ENCODE data around the gene TMEM101.
"Not testable (repeated sequence)": the region's sequence is repeated elsewhere in the genome, so short reads cannot be mapped to it uniquely, and the experiment has no call there.

The TMEM101 gene

DNA sequence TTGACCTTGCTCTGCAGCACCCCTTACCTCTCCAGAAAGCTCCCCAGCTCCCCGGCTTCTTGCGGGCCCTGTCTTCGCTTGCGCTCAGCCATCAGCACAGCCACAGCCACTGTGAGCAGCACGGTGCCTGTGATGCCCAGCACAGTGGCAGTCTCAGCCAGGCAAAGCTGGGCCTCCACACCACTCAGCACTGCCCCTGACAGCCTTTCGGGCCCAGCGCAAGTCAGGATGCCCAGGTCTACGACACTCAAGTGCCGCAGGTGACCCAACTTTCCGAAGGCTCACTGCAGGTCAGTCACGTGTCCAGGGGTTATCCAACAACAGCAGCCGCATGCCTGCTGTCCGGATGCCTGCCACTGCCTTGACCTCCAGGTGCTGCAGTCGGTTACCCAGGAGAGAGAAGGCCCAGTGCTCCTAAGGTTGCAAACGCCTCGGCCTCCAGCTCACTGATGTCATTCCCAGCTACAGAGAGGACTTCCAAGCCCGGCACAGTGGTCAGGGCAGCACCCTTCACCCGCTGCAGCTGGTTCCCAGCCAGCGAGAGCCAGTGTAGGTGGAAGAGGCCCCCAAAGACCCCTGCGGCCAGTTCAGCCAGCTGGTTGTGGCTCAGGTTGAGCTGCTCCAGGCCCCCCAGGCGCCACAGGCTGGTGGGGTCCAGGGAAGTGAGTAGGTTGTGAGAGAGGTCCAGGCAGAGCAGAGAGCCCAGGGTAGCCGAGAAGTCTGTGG lies 8.9 kb upstream of the TMEM101 start:
- no peak for DNase-seq

DNA sequence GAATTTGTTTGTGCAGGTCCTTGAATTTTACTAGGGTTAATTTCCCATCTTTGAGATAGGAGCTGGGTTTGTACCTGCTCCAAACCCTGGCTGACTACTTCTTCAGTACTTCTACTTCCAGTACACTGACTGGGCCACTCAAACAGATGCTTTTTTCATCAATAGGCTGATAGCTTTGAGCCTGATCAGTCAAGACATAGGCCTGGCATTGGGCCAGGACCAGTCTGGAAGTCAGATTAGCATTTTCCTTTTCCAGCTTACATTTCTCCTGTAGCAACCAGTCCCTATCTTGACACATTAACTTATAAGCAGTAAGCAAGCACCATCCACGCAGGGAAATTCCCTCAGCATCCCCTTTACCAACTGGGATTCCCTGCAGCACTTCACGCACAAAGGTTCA lies 7.5 kb upstream of the TMEM101 start:
- no peak for DNase-seq

DNA sequence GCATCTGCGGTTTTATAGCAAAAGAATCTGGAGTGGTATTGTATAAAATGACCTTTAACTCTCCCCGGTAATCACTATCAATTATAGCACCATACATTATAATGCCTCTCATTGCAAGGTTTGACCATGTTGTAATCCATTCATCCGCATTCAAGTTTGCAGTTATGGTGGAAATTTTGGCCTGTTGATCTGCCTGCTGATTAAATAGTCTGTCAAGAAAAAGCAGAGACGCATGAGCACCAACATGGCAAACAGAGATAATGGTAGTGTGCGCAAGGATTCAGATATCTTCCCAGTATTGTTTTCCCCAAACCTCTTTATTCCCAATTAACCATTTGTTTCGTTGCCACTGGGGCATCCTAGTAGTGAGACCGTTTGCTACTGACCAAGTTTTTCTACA lies 6.5 kb upstream of the TMEM101 start:
- DNase-seq, result not testable (repeated sequence)

DNA sequence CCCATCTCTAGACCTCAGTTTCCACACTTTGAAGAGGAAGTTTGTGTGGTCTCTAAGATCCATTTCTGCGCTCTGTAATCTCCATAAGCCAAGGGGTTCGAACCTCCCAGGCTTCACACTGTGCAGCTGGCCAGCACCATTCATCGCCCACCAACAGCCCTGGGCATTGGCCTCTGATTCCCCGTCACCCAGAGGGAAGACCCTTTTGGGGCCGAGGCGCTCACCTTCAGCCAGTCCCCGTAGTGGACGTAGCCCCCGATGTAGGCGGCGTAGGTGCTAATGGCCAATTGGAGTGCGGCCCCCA lies 678 bp downstream of the TMEM101 start:
- DNase-seq, result no peak

DNA sequence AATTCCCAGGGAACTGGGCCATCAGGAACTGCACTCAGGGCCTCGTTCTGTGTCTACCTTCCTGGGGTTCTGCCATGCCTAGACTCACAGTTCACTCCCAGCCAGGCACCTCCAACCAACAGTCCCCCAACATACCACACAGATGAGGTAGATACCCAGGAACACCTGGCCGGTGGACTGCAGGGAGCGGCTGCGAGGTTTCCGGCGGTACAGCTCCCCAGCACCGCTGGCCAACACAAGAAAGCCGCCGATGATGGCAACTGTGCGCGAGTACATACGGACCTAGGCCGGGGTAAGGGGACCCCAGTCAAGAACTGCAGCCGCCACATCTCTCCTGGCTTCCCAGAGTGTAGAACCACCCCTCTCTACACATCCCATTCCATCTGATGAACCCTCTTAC lies 1.9 kb downstream of the TMEM101 start:
- DNase-seq, result no peak

DNA sequence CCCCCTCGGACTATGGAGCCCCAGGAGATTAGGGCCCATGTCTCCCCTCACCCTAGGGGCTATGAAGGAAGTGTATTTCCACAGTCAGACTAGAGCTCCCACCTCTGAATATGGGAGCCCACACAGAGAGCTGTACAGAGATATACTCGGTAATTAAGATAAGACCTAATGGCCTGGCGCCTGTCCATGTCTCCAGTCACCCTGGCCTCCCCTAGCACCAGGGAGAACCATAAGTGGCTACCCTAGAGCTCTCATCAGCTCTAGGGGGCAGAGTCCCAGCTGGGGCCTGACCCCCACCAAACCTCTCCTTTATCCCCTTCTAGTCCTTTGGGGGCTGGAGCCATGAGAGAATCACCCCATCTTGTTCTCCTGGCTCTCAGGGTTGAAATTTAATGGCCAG lies 2.4 kb downstream of the TMEM101 start:
- DNase-seq, result no peak

DNA sequence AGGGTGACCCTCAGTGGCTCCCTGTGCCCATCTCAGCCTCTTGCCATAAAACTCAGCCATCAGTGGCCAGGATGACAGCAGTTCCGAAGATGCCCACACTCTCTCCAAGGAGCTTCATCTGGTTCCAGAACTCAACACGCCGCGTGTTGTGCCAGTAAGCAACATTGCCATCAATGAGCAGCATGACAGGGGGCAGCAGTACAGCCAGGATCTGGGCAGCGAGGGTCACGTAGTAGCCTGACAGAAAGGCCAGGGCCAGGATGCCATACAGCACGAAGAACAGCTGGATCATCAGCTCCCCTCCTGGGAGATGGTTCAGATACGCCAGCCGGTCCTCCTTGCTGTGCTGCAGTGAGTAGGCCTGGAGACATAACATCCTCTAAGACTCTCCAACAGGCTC lies 2.9 kb downstream of the TMEM101 start:
- DNase-seq, result no peak

DNA sequence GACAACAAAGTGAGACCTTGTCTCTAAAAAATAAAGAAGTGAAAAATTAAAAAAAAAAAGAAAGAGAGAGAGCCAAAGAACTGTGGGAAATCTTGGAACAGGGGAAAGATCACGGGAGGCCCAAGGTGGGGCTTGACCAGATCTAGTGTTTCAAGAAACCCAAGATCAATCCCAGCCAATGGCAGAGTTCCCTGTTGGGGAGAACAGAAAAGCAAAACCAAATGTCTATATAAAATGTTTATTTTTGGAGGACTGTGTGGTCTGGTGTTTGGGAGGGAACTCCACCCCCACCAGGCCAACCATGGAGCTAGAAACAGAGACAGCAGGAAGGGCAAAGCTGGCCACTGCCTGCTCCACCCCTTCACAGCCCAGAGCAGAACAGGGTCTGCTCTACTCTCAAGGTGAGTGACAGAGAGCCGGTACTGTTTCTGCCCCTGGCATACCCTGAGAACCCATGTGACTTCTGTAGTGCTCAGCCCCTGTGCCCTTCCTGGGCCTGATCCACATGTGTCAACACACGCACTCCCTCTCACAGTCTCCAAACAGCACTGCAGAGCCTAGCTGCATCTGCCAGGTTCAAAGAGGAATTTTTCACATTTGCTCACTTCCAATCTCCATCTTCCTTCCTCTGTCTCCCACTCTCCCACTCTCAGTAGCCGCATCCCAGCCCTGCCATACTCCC lies 3.7 kb downstream of the TMEM101 start:
- DNase-seq, result no peak

DNA sequence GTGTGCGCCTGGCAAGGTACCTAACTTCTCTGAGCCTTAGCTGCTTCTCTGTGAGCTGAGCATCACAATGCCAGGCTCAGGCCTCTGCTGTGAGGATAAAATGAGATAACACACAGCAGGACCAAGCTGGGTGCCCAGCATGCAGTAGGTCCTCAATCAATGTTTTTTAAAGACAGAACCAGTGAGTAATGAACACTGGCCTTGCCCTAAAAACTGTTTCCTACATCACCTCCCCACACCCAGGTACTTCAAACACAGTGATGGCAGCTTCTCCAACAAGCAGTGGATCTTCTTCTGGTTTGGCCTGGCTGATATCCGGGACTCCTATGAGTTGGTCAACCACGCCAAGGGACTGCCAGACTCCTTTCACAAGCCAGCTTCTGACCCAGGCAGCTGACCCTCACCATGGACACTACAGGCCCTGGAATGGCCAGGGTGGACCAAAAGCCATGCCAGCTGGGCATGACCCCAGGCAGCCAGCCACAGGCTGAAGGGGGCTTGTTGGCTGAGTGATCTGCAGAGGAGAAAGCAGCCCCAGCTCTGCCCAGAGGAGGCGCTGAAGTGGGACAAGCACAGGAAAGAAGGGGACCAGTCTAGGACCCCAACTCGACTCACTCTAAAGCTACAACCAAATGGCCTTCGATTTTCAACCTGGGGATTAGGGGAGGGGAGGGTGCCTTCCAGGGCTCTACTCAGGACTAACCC lies 6.4 kb downstream of the TMEM101 start:
- DNase-seq, result no peak

DNA sequence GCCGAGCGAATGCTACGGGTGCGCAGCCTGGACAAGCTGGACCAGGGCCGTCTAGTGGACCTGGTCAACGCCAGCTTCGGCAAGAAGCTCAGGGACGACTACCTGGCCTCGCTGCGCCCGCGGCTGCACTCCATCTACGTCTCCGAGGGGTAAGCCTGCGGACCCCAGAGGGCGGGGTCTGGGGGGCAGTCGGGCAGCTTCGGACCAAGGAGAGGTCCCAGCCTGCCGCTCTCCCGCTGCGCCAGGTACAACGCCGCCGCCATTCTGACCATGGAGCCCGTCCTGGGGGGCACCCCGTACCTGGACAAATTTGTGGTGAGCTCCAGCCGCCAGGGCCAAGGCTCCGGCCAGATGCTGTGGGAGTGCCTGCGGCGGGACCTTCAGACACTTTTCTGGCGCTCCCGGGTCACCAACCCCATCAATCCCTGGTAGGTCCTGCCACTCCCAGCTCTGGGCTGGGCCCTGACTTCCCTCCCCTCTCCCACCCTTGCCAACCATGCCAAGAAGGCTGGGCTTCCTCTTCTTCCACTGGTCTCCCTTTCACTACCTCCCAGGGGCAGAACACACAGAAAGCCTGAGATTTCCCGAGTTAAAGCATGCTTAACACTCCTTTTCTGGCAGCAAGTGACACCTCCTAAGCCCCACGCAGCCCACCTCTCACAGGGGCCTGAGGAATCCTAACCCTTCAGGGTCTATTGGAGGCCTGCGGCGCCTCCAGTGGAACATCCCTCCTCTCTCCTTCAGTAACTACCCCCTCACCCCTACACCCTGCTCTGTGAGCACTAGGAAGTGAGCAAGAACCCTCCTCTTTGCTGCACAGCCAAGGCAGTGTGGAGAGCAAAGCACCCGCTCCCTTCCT lies 7.2 kb downstream of the TMEM101 start:
- no peak for DNase-seq

DNA sequence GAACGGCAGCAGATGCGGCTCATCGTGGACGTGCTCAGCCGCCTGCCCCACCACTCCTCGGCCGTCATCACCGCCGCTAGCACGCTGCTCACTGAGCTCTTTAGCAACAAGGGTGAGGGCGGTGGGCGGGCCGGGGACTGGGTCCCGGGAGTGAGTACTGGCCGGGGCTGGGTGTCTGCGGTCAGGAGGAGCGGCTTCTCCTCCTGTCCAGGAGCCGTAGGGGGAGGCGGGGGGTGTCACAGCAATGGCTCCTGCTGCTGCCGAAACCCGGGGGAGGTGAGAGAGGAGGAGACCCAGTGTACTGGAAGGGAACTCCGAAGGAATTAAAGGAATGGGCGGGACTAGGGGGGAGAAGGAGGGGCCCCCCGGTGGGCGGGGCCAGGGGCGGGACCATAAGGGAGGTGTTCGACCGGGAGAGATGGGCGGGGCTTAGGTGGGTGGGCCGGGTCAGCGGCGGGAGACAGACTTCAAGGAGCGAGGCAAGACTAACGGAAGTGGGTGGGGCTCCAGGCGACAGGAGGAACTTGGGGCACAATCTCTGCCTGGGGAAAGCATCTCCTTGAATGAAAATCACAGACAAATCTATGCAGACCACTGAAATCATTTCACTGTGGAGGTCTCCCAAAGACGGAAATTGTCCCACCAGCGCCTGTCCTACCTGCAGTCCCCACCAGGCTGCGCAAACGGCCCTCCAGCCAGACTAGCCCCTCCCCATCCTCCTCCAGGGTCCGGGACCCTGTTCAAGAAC lies 8.0 kb downstream of the TMEM101 start:
- DNase-seq, result peak in 1 of 2 experiments; percentile 5

DNA sequence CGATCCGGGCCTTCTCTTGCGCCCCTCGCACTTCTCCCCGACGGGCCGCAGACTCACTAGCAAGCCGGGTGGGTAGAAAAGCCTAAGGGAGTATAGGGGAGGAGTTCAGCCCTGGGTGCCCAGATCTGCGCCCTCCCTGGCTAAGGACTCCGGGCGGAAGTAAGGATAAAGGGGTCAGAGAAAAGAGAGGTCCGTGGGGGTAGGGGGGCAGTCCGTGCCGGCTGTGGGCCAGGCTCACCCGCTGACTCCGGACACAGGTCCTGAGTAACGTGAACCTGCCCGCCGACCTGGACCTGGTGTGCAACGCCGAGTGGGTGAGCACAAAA lies 8.5 kb downstream of the TMEM101 start:
- DNase-seq, result no peak

DNA sequence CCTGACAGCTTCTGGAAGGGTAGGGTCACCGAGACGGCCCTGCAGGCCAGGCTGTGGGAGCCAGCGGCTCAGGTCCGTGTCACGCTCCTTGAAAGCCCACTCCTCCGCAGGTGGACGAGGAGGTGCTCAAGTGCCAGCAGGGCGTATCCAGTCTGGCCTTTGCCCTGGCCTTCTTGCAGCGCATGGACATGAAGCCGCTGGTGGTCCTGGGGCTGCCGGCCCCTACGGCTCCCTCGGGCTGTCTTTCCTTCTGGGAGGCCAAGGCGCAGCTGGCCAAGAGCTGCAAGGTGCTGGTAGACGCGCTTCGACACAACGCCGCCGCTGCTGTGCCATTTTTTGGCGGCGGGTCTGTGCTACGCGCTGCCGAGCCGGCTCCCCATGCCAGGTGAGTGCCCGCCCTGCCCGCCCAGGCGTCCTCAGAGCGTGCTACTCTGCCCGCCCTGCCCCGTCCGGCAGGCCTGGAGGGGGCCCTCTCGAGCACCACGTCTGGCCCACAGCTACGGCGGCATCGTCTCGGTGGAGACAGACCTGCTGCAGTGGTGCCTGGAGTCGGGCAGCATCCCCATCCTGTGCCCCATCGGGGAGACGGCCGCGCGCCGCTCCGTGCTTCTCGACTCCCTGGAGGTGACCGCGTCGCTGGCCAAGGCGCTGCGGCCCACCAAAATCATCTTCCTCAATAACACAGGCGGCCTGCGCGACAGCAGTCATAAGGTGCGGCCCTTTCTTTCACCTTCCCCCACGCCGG lies 9.1 kb downstream of the TMEM101 start:
- DNase-seq, result no peak

DNA sequence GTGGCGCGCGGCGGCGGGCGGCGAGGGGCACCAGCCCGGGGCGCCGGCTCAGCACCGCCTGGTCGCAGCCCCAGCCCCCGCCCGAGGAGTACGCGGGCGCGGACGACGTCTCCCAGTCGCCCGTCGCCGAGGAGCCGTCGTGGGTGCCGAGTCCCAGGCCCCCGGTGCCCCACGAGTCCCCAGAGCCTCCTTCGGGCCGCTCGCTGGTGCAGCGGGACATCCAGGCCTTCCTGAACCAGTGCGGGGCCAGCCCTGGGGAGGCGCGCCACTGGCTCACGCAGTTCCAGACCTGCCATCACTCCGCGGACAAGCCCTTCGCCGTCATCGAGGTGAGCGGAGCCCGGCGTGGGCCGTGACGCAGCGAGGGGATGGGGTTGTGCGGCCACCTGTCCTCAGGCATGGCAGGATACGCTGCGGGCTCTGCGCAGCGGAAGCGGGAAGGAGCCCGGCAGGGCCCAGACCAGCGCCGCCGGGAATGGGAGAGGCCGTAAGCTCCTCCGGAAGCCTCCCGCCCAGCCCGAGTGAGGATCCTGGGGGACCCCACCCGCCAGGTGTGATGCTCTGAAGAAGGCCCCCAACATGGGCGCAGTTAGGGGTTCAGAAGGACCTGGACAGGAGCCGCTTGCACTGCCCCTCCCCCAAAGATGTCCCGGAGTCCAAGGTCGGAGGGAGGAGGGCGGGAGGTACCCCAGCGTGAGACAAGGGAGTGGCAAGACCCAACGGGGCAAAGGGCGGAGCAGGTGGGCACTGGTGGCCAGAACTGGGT lies 9.8 kb downstream of the TMEM101 start:
- no peak for DNase-seq

DNA sequence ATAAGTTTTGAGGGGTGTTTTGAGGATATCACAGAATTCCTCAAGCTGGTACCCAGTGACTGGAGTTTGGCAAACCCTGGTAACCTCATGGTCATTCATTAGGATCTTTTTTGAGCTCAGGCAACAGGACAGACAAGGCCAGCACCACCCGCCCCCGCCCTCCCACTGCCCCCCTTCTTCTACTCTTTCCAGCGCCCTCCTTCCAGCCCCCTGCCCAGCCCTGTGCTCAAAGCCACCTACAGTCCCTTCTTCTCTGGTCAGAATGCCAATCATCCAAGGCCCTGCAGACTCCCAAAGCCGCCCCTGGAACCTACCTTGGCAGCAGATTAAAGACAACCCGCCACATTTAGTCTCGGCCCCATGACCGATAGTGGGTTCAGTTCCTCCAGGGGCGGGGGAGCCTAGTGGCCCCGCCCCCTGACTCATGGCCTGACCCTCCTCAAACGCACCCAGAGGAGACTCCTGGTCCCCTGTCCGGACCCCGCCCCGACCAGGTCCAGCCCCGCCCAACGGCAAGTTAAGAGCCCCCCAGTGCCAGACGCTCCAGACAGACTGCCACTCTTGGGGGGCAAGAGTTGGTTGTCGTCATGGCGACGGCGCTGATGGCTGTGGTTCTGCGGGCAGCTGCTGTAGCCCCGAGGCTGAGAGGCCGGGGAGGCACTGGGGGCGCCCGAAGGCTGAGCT lies 10.5 kb downstream of the TMEM101 start, which contains the start of gene NAGS:
TSS of gene NAGS (plus strand) at position 546 of the 684 bp plus-strand sequence. CDS start at position 588, 42 bp downstream.
- no peak for DNase-seq

DNA sequence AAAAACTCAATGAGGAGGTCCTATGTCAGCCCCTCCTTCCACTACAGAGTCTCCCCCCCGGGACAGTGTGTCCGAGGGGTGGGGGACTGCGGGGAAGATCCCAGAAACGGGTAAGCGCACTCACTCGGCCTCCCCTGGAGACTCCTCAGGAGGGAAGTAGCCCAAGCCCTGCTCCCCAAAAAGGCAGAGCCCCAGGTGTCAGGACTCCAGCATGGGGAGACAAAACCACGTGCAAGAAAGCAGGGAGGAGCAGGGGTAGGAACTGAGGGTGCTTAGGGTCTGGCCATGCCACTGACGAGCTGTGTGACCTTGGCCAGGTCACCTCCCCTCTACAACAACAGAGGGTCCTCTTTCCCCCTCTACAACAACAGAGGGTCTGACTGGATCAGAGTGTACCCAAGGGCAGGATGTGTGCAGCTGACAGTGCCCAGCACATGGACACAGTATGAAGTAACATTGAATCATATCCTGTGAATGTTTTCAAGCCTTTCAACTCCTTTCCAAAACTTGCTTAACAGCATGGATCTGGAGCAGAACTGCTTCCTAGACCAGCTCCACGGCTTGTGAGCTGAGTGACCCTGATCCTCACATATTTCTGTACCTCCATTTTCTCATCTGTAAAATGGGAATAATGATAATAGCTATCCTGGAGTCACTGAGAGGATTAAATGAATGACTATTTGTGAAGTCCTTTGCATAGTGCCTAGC lies 12.5 kb downstream of the TMEM101 start:
- peak in 1 of 2 experiments; percentile 2 for DNase-seq

DNA sequence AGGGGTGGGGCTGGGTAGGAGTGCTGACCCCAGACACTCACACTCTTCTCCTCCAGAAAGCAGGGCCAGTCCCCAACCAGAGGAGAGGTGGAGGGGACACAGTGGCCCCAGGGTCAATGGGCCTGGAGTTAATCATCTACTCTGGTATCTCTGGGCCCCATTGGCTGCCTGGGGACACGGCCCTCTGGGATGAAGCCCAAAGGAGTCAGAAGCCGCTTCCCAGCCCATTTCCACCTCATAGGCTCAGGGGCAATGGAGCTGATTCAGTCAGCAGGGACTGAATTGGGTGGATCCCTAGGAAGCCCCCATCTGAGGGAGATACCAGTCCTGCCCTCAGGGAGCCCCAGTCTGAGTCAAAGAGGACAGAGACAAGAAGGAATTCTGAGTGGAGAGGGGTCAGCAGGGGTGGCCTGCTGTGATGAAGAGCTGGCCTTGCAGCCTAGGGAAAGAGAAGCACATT lies 13.3 kb downstream of the TMEM101 start:
- no peak for DNase-seq

DNA sequence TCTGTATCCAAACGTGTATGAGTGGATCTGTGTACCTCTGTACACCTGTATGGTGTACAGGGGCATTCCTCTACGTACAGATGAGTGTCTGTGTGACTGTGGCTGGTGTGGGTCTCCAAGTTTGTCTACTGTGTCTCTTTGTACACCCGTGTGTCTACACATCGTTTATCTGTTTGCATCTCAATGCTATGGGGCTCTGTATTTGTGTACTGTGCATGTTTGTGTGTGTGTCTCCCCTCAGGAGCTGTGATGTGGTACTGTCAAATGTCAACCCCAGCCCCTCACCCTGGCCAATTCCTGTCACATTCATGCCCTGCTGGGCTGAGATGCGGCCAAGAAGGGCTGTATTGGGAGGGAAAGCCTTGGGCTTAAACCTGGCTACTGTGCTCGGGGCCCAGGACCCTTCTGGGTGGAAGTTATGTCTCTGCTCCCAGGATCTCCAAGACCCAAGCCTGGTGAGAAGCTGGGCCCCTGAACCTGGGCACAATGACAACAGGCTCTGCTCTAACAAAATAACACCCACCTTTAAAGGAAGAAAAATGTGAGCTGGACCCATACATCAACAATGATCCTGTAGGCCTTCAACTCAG lies 13.8 kb downstream of the TMEM101 start:
- no peak for DNase-seq
